RPMI8226 (cell line): Measurements from ENCODE around the gene LRP5.
"Not testable (repeated sequence)": the region's sequence is repeated elsewhere in the genome, so short reads cannot be mapped to it uniquely, and the experiment has no call there.

Source experiments
- DNase-seq: peaks from one replicate; pipeline ENCODE4 v3.0.0-alpha.2; 2015

The LRP5 gene

GRCh38 chr11:68475626-68476025 is 163.2 kb downstream of the LRP5 start:
- DNase-seq = not testable (repeated sequence)

GRCh38 chr11:68479390-68479789 is 167.0 kb downstream of the LRP5 start:
- no peak for DNase-seq

GRCh38 chr11:68480193-68480592 is 167.8 kb downstream of the LRP5 start:
- DNase-seq = no peak

- no peak for DNase-seq
Observed at GRCh38 chr11:68480852-68481510, 168.6 kb downstream of the LRP5 start.

GRCh38 chr11:68481579-68482240 is 169.3 kb downstream of the LRP5 start:
- DNase-seq = no peak

GRCh38 chr11:68488623-68489022 is 176.2 kb downstream of the LRP5 start:
- DNase-seq = no peak

GRCh38 chr11:68495220-68495729 is 182.9 kb downstream of the LRP5 start:
- DNase-seq = no peak

GRCh38 chr11:68495872-68496271 is 183.5 kb downstream of the LRP5 start:
- no peak for DNase-seq

- DNase-seq = no peak
Observed at GRCh38 chr11:68497761-68498160, 185.4 kb downstream of the LRP5 start.

- DNase-seq = no peak
Observed at GRCh38 chr11:68498321-68498720, 185.9 kb downstream of the LRP5 start.
